Stimulated activated CD4-positive, alpha-beta T cell treated with anti-CD3 and anti-CD28 coated beads, Interleukin-4, amount 100 ng/mL, for 48 hours (primary cell): ENCODE measurements around the gene NUDT14.

ENCODE experiments used
- DNase-seq, 2 donors: peaks; one replicate each; pipeline ENCODE4 v3.0.0-alpha.2; 2020; ENCODE audit warnings: low read depth in 2 of 2

The NUDT14 gene

GRCh38 chr14:105199093-105199492 lies 18.0 kb upstream of the NUDT14 start:
- DNase-seq = no peak

GRCh38 chr14:105198588-105198987 lies 17.5 kb upstream of the NUDT14 start:
- no peak for DNase-seq

- no peak for DNase-seq
These were observed 16.1 kb upstream of the NUDT14 start for GRCh38 chr14:105197211-105197641.

- DNase-seq = no peak
These were observed 15.3 kb upstream of the NUDT14 start for GRCh38 chr14:105196265-105196960.

- no peak for DNase-seq
These were observed 14.6 kb upstream of the NUDT14 start for GRCh38 chr14:105195522-105196264.

- no peak for DNase-seq
These were observed 13.9 kb upstream of the NUDT14 start for GRCh38 chr14:105195051-105195450.

- no peak for DNase-seq
These were observed 13.0 kb upstream of the NUDT14 start for GRCh38 chr14:105193916-105194782.

GRCh38 chr14:105192866-105193731 lies 12.0 kb upstream of the NUDT14 start:
- DNase-seq = no peak

- no peak for DNase-seq
These were observed 6.9 kb upstream of the NUDT14 start for GRCh38 chr14:105187935-105188524.

GRCh38 chr14:105187116-105187515 lies 6.0 kb upstream of the NUDT14 start:
- DNase-seq = no peak

- no peak for DNase-seq
These were observed 4.9 kb upstream of the NUDT14 start for GRCh38 chr14:105185973-105186372.

- no peak for DNase-seq
These were observed 3.9 kb upstream of the NUDT14 start for GRCh38 chr14:105185001-105185400.

GRCh38 chr14:105184461-105184860 lies 3.3 kb upstream of the NUDT14 start:
- no peak for DNase-seq

- no peak for DNase-seq
These were observed 1.3 kb upstream of the NUDT14 start for GRCh38 chr14:105182296-105183020.

GRCh38 chr14:105181549-105182295 lies 610 bp upstream of the NUDT14 start:
- DNase-seq = no peak

GRCh38 chr14:105179191-105179590 lies 1.9 kb downstream of the NUDT14 start:
- DNase-seq = no peak

- no peak for DNase-seq
These were observed 2.3 kb downstream of the NUDT14 start for GRCh38 chr14:105178868-105179140.

- DNase-seq = no peak
These were observed 2.8 kb downstream of the NUDT14 start for GRCh38 chr14:105178069-105178867.

GRCh38 chr14:105177082-105177481 lies 4.0 kb downstream of the NUDT14 start:
- no peak for DNase-seq
